ENCODE data around the gene PDE10A. TPM values are rescaled to one million over a fixed set of nuclear protein-coding genes. Genes with fewer than 3 reads are reported as not detected.

PDE10A gene
- total RNA-seq, 1 experiment from 2014 or later, result 1.8 TPM

- no peaks in the 10 kb centered on the region for H3K36me3 Mint-ChIP-seq (ENCODE audit: insufficient read depth, unreplicated experiment)
- BruUV-seq (replicated peaks), result no TSS peak
- POLR2A ChIA-PET, result no interaction called here
- no peak for DNase-seq (ENCODE audit: unreplicated experiment)
- H3K27me3 Mint-ChIP-seq (ENCODE audit: insufficient read depth, unreplicated experiment), result no peaks in the 10 kb centered on the region
- TF ChIP-seq CTCF (IDR thresholded peaks at IDR 0.05; ENCODE audit: unreplicated experiment), result no peak
- H3K4me1 Mint-ChIP-seq (ENCODE audit: insufficient read depth, unreplicated experiment), result no peaks in the 10 kb centered on the region
- H3K27ac Mint-ChIP-seq (ENCODE audit: low read depth, unreplicated experiment), result no peak overlapping the region
- H3K4me3 Mint-ChIP-seq (ENCODE audit: unreplicated experiment), result no peak overlapping the region
- intact Hi-C loops (cut with micrococcal nuclease), result no loop called here
- CTCF ChIA-PET, result no interaction called here
- no peaks in the 10 kb centered on the region for H3K9me3 Mint-ChIP-seq (ENCODE audit: unreplicated experiment)
These were observed 56.4 kb downstream of the PDE10A start for GRCh38 chr6:165606740-165607008.

- no peaks in the 10 kb centered on the region for H3K36me3 Mint-ChIP-seq (ENCODE audit: insufficient read depth, unreplicated experiment)
- DNase-seq (ENCODE audit: unreplicated experiment), result no peak
- H3K9me3 Mint-ChIP-seq (ENCODE audit: unreplicated experiment), result no peaks in the 10 kb centered on the region
- H3K4me1 Mint-ChIP-seq (ENCODE audit: insufficient read depth, unreplicated experiment), result no peaks in the 10 kb centered on the region
- no peak overlapping the region for H3K27ac Mint-ChIP-seq (ENCODE audit: low read depth, unreplicated experiment)
- intact Hi-C loops (cut with micrococcal nuclease), result no loop called here
- no TSS peak for BruUV-seq (replicated peaks)
- CTCF ChIA-PET, result no interaction called here
- no peak overlapping the region for H3K4me3 Mint-ChIP-seq (ENCODE audit: unreplicated experiment)
- POLR2A ChIA-PET, result no interaction called here
- H3K27me3 Mint-ChIP-seq (ENCODE audit: insufficient read depth, unreplicated experiment), result no peaks in the 10 kb centered on the region
- TF ChIP-seq CTCF (IDR thresholded peaks at IDR 0.05; ENCODE audit: unreplicated experiment), result no peak
These were observed 56.9 kb downstream of the PDE10A start for GRCh38 chr6:165605901-165606739.

- intact Hi-C loops (cut with micrococcal nuclease), result no loop called here
- Mint-ChIP-seq H3K27ac (ENCODE audit: low read depth, unreplicated experiment) (no peak overlapping the region), H3K27me3 (ENCODE audit: insufficient read depth, unreplicated experiment) (no peaks in the 10 kb centered on the region), H3K36me3 (ENCODE audit: insufficient read depth, unreplicated experiment) (no peaks in the 10 kb centered on the region), H3K4me1 (ENCODE audit: insufficient read depth, unreplicated experiment) (no peaks in the 10 kb centered on the region), H3K9me3 (ENCODE audit: unreplicated experiment) (no peaks in the 10 kb centered on the region), H3K4me3 (ENCODE audit: unreplicated experiment) (no peak overlapping the region)
- ChIA-PET CTCF (interaction anchor here (0.6 kb wide), 1 partner anchor 113 kb away, joined by 3 read pairs; no protein-coding TSS in a partner anchor), POLR2A (interaction anchor here (0.6 kb wide), 1 partner anchor 47 kb away, joined by 4 read pairs; no protein-coding TSS in a partner anchor)
- TF ChIP-seq CTCF (IDR thresholded peaks at IDR 0.05; ENCODE audit: unreplicated experiment), result no peak
- BruUV-seq (replicated peaks), result no TSS peak
- DNase-seq (ENCODE audit: unreplicated experiment), result no peak
These were observed 57.7 kb downstream of the PDE10A start for GRCh38 chr6:165605182-165605875.

GRCh38 chr6:165602291-165602690 lies 60.8 kb downstream of the PDE10A start:
- Mint-ChIP-seq H3K4me3 (ENCODE audit: unreplicated experiment) (no peak overlapping the region), H3K27me3 (ENCODE audit: insufficient read depth, unreplicated experiment) (no peaks in the 10 kb centered on the region), H3K9me3 (ENCODE audit: unreplicated experiment) (no peaks in the 10 kb centered on the region), H3K4me1 (ENCODE audit: insufficient read depth, unreplicated experiment) (no peaks in the 10 kb centered on the region), H3K27ac (ENCODE audit: low read depth, unreplicated experiment) (no peak overlapping the region), H3K36me3 (ENCODE audit: insufficient read depth, unreplicated experiment) (no peaks in the 10 kb centered on the region)
- BruUV-seq (replicated peaks), result no TSS peak
- POLR2A ChIA-PET, result no interaction called here
- CTCF ChIA-PET, result interaction anchor here (0.5 to 0.7 kb wide), 2 partner anchors 113 to 174 kb away, joined by 3 read pairs; no protein-coding TSS in a partner anchor
- no peak for TF ChIP-seq CTCF (IDR thresholded peaks at IDR 0.05; ENCODE audit: unreplicated experiment)
- DNase-seq (ENCODE audit: unreplicated experiment), result no peak
- intact Hi-C loops (cut with micrococcal nuclease), result no loop called here

Measured in MCF 10A (cell line).